Measurements from ENCODE around the gene ADTRP.

- TF ChIP-seq CTCF (IDR thresholded peaks at IDR 0.05) (no peak), POLR2A (IDR thresholded peaks at IDR 0.05) (no peak)
Measured at GRCh38 chr6:11752360-11752759, 26.2 kb downstream of the ADTRP start.
